K562 (cell line): ENCODE results near the gene KLHL24. TPM values are rescaled to one million over a fixed set of nuclear protein-coding genes. Genes with fewer than 3 reads are reported as not detected.

Experiments
- CBX5 ChIP-seq: IDR thresholded peaks from 2 replicates; pipeline ENCODE4 v1.6.1; 2014; ENCODE audit warnings: low read depth, borderline replicate concordance
- CCAR2 ChIP-seq: fragments of 200-400 bp; formaldehyde crosslinking; IDR thresholded peaks from 2 replicates; pipeline ENCODE4 v1.6.1; 2017; ENCODE audit warnings: mild to moderate bottlenecking, low read depth, low read length
- ELF4 ChIP-seq: fragments of 450-650 bp; formaldehyde crosslinking; IDR thresholded peaks from 2 replicates; pipeline ENCODE4 v1.4.0; 2022; ENCODE audit warnings: missing genetic modification characterization
- FOXM1 ChIP-seq, 2 experiments: fragments of 450-650 bp in 1 of 2; sonication (generic) in 1 of 2; formaldehyde crosslinking in 1 of 2; IDR thresholded peaks; 2 replicates each; pipeline versions ENCODE4 v1.6.1 to v1.9.0; 2017 to 2022; ENCODE audit warnings: low read depth in 2 of 2, mild to moderate bottlenecking in 2 of 2, missing genetic modification reagents in 1 of 2, moderate library complexity in 1 of 2
- HOMEZ ChIP-seq: fragments of 250-450 bp; sonication (Bioruptor Pico); IDR thresholded peaks from 2 replicates; pipeline ENCODE4 v1.4.0; 2020; ENCODE audit warnings: mild to moderate bottlenecking, moderate library complexity
- MITF ChIP-seq: IDR thresholded peaks from 2 replicates; pipeline ENCODE4 v1.6.1; 2014; ENCODE audit warnings: antibody characterized with exemption
- MTF1 ChIP-seq: fragments of 250-450 bp; sonication (Bioruptor Pico); IDR thresholded peaks from 2 replicates; pipeline ENCODE4 v1.9.0; 2021; ENCODE audit warnings: moderate library complexity, mild to moderate bottlenecking, inconsistent platforms, borderline replicate concordance
- NCOA1 ChIP-seq: fragments of 450-650 bp; IDR thresholded peaks from 2 replicates; pipeline ENCODE4 v1.6.1; 2016; ENCODE audit warnings: low read depth
- NCOA4 ChIP-seq: fragments of 450-650 bp; IDR thresholded peaks from 2 replicates; pipeline ENCODE4 v1.6.1; 2018; ENCODE audit warnings: mild to moderate bottlenecking; ENCODE audit not compliant: partially characterized antibody
- NR2F6 ChIP-seq: fragments of 450-650 bp; formaldehyde crosslinking; IDR thresholded peaks from 2 replicates; pipeline ENCODE4 v1.4.0; 2020; ENCODE audit warnings: mild to moderate bottlenecking
- POLR2AphosphoS2 ChIP-seq: IDR thresholded peaks from 2 replicates; pipeline ENCODE4 v1.6.1; 2012; ENCODE audit warnings: low read length, improper control_type of control experiment
- POLR2B ChIP-seq: fragments of 450-650 bp; IDR thresholded peaks from 2 replicates; pipeline ENCODE4 v1.6.1; 2018; ENCODE audit warnings: low read depth; ENCODE audit not compliant: partially characterized antibody
- RB1 ChIP-seq: fragments of 450-650 bp; IDR thresholded peaks from 2 replicates; pipeline ENCODE4 v1.6.1; 2017; ENCODE audit warnings: low read depth, mild to moderate bottlenecking
- SIN3A ChIP-seq, 2 experiments: fragments of 150-350 bp in 1 of 2; IDR thresholded peaks; 2 replicates each; pipeline ENCODE4 v1.6.1; 2011 to 2016; ENCODE audit warnings: borderline replicate concordance in 2 of 2, low read depth in 2 of 2, low read length in 2 of 2, mild to moderate bottlenecking in 2 of 2, moderate library complexity in 2 of 2; ENCODE audit not compliant: control insufficient read depth in 1 of 2
- STAT6 ChIP-seq: sonication (generic); formaldehyde crosslinking; IDR thresholded peaks from 2 replicates; pipeline ENCODE4 v1.8.1; 2023; ENCODE audit warnings: mild to moderate bottlenecking, missing genetic modification reagents
- ZNF316 ChIP-seq: fragments of 450-650 bp; IDR thresholded peaks from 2 replicates; pipeline ENCODE4 v1.6.1; 2016
- ZNF431 ChIP-seq: sonication (generic); formaldehyde crosslinking; IDR thresholded peaks from 2 replicates; pipeline ENCODE4 v1.8.0; 2022; ENCODE audit warnings: mild to moderate bottlenecking, missing genetic modification reagents
- ZNF445 ChIP-seq: fragments of 250-450 bp; sonication (Bioruptor Pico); IDR thresholded peaks from 2 replicates; pipeline ENCODE4 v1.4.0; 2020; ENCODE audit warnings: low read depth, mild to moderate bottlenecking, moderate library complexity
- ZNF561 ChIP-seq: fragments of 450-650 bp; formaldehyde crosslinking; conservative IDR thresholded peaks from 2 replicates; pipeline ENCODE4 v1.4.0; 2020; ENCODE audit warnings: mild to moderate bottlenecking, moderate library complexity
- ZNF586 ChIP-seq: fragments of 450-650 bp; formaldehyde crosslinking; conservative IDR thresholded peaks from 2 replicates; pipeline ENCODE4 v1.4.0; 2020; ENCODE audit warnings: mild to moderate bottlenecking, moderate library complexity
- ZNF655 ChIP-seq: fragments of 250-450 bp; sonication (Bioruptor Pico); IDR thresholded peaks from 2 replicates; pipeline ENCODE4 v1.5.0; 2021
- ZNF764 ChIP-seq: fragments of 250-450 bp; sonication (Bioruptor Pico); IDR thresholded peaks from 2 replicates; pipeline ENCODE4 v1.4.0; 2020; ENCODE audit warnings: low read depth, mild to moderate bottlenecking, moderate library complexity
- polyA plus RNA-seq, 8 experiments: library from polyadenylated mRNA; depleted of rRNA in 4 of 8; stranded (reverse) in 5 of 8; unstranded in 3 of 8; fragments of >200 nt; fragmentation: Nextera tagmentation in 2 of 8; fragmentation: Illumina TruSeq in 1 of 8; extraction: Ambion mirVana in 2 of 8; extraction: Trizol in 1 of 8; gene quantifications; 2 replicates each; pipeline versions ENCODE4 v1.2.1 to v1.2.3, GENCODE V29; 2011 to 2014; ENCODE audit warnings: inconsistent platforms in 1 of 8, missing spikeins in 1 of 8
- total RNA-seq, 7 experiments: library from RNA; depleted of rRNA in 6 of 7; stranded (reverse); fragments of >200 nt in 6 of 7; fragmentation: Illumina TruSeq in 2 of 7; extraction: Trizol in 2 of 7; gene quantifications; 2 replicates each; pipeline versions ENCODE4 v1.2.1 to v1.2.3, GENCODE V29; 2011 to 2021; ENCODE audit warnings: low replicate concordance in 1 of 7

KLHL24 gene
- total and polyA plus RNA-seq, 9 of the 15 experiments (the other 6 are each of a cell fraction or from before 2014, with no cell fraction given) = 3.3 to 21.2 (median 14.2) TPM

- TF ChIP-seq NR2F6 = no peak
- TF ChIP-seq ZNF445 (CRISPR knock-in tag) = no peak
- TF ChIP-seq STAT6 (CRISPR knock-in tag) = no peak
- no peak for TF ChIP-seq NCOA4
- no peak for TF ChIP-seq MTF1 (CRISPR knock-in tag)
- TF ChIP-seq POLR2B = no peak
- TF ChIP-seq CBX5 = peak; percentile 99
- TF ChIP-seq ZNF431 (CRISPR knock-in tag) = no peak
- no peak for TF ChIP-seq HOMEZ (CRISPR knock-in tag)
- no peak for TF ChIP-seq ZNF586 (CRISPR knock-in tag)
- TF ChIP-seq ZNF764 (CRISPR knock-in tag) = no peak
- TF ChIP-seq ELF4 (CRISPR knock-in tag) = no peak
- TF ChIP-seq RB1 = 0 out of 2 replicates have a peak, but pooled peaks have one; percentile 35
- no peak for TF ChIP-seq ZNF655 (CRISPR knock-in tag)
- no peak for TF ChIP-seq SIN3A (IDR thresholded peaks at IDR 0.05; ENCODE audit: borderline replicate concordance in 2 of 2, control insufficient read depth in 1 of 2, low read depth in 2 of 2, low read length in 2 of 2)
- TF ChIP-seq CCAR2 = no peak
- TF ChIP-seq MITF = no peak
- no peak for TF ChIP-seq POLR2AphosphoS2
- no peak for TF ChIP-seq ZNF316
- TF ChIP-seq ZNF561 (CRISPR knock-in tag) = no peak
- TF ChIP-seq NCOA1 = no peak
- no peak for TF ChIP-seq FOXM1 (IDR thresholded peaks at IDR 0.05; ENCODE audit: low read depth)
- TF ChIP-seq FOXM1 (CRISPR knock-in tag; IDR thresholded peaks at IDR 0.05; ENCODE audit: low read depth) = no peak
Measured at GRCh38 chr3:183653209-183654064, 18.0 kb downstream of the KLHL24 start (continued).
